Right cardiac atrium (tissue), 5 donors: ENCODE measurements around the gene CAV3. TPM values are rescaled to one million over a fixed set of nuclear protein-coding genes. Genes with fewer than 3 reads are reported as not detected.

Source experiments
- ATAC-seq, 2 donors: fragments of 200-7000 bp; cut with Tn5 transposase; one replicate each; pipeline versions ENCODE4 v1.8.0 to v1.9.1; 2020; ENCODE audit warnings: moderate library complexity in 2 of 2, mild to moderate bottlenecking in 1 of 2
- DNase-seq, 3 donors: peaks; one replicate each; pipeline ENCODE4 v3.0.0-alpha.2; 2020
- H3K27ac ChIP-seq: one replicate; pipeline ENCODE4 v1.5.1; 2013; ENCODE audit warnings: mild to moderate bottlenecking, low read length, control low read depth, moderate library complexity
- H3K27me3 ChIP-seq: one replicate; pipeline ENCODE4 v1.6.1; 2013; ENCODE audit not compliant: control insufficient read depth, insufficient read depth
- H3K4me1 ChIP-seq: one replicate; pipeline ENCODE4 v1.6.1; 2013; ENCODE audit warnings: low read length; ENCODE audit not compliant: control insufficient read depth, insufficient read depth
- H3K4me3 ChIP-seq: one replicate; pipeline ENCODE4 v1.5.1; 2013; ENCODE audit warnings: low read length, control low read depth
- H3K9me3 ChIP-seq: one replicate; pipeline ENCODE4 v1.6.1; 2013; ENCODE audit warnings: low read length; ENCODE audit not compliant: control insufficient read depth
- whole genome bisulfite sequencing: extraction: QIAGEN DNeasy Blood & Tissue Kit; methylation state at CpG from one replicate; pipeline ENCODE4 v1.1.7; 2013; 5-methylcytosine and 5-hydroxymethylcytosine counted together
- intact Hi-C, 4 donors: fragments of 100-400 bp; cut with DNase I; formaldehyde crosslinking; loops; one replicate each; pipeline versions ENCODE4 v1.11.0 to v1.14.0; 2022 to 2023
- polyA plus RNA-seq: library from polyadenylated mRNA; stranded (reverse); fragments of 200-250 nt; gene quantifications from one replicate; pipeline ENCODE4 v1.2.3, GENCODE V29; 2013
- total RNA-seq, 4 donors: library from RNA; stranded (reverse); fragmentation: NEBNext Ultra II Directional; extraction: Animal tissue kit (Norgen Biotek cat#: 25700); gene quantifications; one replicate each; pipeline ENCODE4 v1.2.1, GENCODE V29; 2021
- donor health status: healthy with polysubstance abuse.
- donor health status: DM: no; HTN: yes; CAD: no.
- donor health status: DM: no; HTN: no; CAD: no.
- donor health status: DM: no; HTN: yes; CAD: no; lungs with severe emphysema.
- donor health status: DM: yes; HTN: yes; CAD: no.

The CAV3 gene
- total and polyA plus RNA-seq, 5 donors: 18.8 to 27.7 (median 23.4) TPM

DNA sequence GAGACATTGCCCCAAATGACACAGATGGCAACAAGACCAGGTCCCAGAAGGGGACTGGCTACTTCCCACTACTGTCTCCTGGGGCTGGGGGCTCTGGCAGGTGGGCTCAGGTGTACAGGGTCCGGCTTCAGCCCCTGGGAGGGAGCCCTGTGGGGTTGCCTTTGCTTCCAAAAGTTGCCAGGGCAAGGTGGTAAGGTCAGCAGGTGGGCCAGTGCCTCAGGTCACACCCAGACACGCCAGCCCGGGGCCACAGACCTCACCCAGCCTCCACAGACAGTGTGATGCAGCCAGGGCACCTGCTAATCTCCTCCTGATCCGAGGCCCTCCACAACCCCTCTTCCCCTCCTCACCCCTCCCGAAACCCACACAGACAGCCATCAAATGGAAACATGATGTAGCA is 28.3 kb downstream of the CAV3 start:
- WGBS: 86% methylated on average over 5 of the region's 5 CpGs
- DNase-seq: no peak
- no peaks in the 10 kb centered on the region for H3K4me1 ChIP-seq
- H3K4me3 ChIP-seq: no peak overlapping the region
- no peak for ATAC-seq
- intact Hi-C loops: no loop called here
- H3K27ac ChIP-seq: no peak overlapping the region
- H3K9me3 ChIP-seq: no peaks in the 10 kb centered on the region
- no peaks in the 10 kb centered on the region for H3K27me3 ChIP-seq

DNA sequence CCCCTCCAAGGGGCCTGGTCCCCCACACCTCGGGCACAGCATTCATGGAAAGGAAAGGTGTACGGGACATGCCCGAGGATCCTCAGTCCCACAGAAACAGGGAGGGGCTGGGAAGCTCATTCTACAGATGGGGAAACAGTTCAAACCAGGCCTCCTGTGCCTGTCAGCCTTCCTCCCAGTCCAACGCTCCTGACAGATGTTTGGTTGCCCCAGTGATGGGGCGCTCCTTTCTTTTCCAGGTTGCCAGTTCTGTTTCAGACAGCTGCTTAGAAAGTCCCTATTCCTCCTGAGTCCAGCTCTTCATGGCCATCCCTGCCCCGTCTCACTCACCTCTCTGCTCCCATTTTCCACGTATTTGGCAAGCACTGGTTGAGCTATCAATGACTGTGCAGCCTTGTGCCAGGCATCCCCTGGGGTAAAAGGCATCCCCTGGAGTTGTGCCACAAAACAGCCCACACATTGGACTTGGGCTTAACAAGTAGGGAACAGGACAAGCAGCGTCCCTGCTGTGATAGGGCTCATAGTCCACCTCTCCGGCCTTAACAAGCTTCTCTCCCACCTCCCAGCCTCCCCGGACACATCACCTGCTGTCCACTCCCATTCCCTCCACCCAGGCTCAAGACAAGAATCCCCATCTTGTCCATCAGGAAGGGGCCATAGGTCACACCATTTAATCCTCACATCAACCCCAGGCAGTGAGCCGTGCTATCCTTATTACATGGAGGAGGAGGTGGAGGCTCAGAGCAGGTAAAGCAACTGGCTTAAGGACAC is 29.2 kb downstream of the CAV3 start:
- no peaks in the 10 kb centered on the region for H3K4me1 ChIP-seq
- intact Hi-C loops: no loop called here

DNA sequence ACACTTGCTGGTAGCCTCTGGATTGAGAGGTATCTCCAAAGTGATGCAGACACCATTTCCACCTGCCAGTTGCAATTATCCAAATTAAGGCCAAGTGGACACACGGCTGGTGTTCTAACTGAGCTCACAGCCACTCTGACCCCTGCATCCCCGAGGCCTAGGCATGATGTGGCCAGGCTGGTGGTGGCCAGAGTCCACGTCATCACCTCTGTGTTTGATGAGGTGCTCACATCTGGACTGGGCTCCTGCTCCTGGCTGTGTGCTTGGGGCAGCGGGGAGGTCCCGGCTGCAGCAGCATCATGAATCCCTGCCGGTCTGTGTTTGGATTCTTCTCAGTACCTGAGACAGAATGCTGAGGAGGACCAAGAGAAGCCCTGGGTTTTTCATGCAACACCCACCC is 30.9 kb downstream of the CAV3 start:
- Histone ChIP-seq H3K27ac (no peak overlapping the region), H3K4me1 (no peaks in the 10 kb centered on the region), H3K27me3 (no peaks in the 10 kb centered on the region), H3K9me3 (no peaks in the 10 kb centered on the region), H3K4me3 (no peak overlapping the region)
- ATAC-seq (no peak), DNase-seq (no peak)
- intact Hi-C loops: no loop called here
- WGBS: 88% methylated on average over 6 of the region's 6 CpGs

More for the DNA sequence above, 29.2 kb downstream of the CAV3 start:
- ATAC-seq (no peak), DNase-seq (no peak)
- Histone ChIP-seq H3K27ac (no peak overlapping the region), H3K27me3 (no peaks in the 10 kb centered on the region), H3K9me3 (no peaks in the 10 kb centered on the region), H3K4me3 (no peak overlapping the region)
- 88% methylated on average over 11 of the region's 11 CpGs for WGBS

DNA sequence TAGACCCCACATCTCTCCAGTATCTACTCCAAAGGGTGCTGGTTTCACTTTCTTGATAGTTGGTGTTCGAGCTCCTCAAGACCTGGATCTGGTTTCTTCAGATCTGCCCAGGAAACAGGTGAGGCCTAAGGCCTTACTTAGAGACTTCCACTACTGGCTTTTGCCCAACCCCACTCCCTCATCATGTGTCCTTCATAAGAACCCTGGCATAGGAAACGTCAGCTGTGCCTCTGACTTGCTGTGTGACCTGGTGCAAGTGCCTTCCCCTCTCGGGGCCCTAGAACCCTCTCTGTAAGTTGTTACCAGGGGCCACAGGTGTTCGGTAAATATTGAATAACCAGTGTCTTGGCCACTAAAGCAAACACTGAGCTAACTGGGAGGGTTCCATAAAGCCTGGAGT is 31.9 kb downstream of the CAV3 start:
- H3K27ac ChIP-seq: no peak overlapping the region
- no peaks in the 10 kb centered on the region for H3K9me3 ChIP-seq
- no peaks in the 10 kb centered on the region for H3K4me1 ChIP-seq
- H3K4me3 ChIP-seq: no peak overlapping the region
- DNase-seq: no peak
- 65% methylated on average over 4 of the region's 4 CpGs for WGBS
- no peak for ATAC-seq
- intact Hi-C loops: no loop called here
- H3K27me3 ChIP-seq: no peaks in the 10 kb centered on the region

DNA sequence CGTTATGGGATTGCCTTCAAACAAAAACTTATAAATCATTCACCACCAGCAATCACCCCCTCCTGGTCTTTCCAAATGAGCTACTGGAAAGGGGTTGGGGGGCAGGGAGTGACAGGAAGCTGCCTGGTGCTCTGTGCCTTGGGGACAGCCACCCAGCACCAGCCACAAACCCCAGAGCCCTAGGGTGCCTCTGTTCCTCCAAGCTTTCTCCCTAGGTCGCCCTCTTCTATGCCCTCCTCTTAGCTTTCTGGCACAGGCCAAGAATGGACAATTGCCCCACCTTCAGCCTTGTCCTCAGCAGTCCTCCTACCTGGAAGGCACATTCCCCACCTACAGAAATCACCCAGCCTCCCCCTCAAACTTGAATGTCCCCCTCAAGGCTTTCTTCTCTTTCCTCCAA is 32.5 kb downstream of the CAV3 start:
- intact Hi-C loops: no loop called here
- ATAC-seq: no peak
- no peak overlapping the region for H3K27ac ChIP-seq
- no peak overlapping the region for H3K4me3 ChIP-seq
- H3K27me3 ChIP-seq: no peaks in the 10 kb centered on the region
- 87% methylated on average over 2 of the region's 2 CpGs for WGBS
- no peaks in the 10 kb centered on the region for H3K9me3 ChIP-seq
- H3K4me1 ChIP-seq: no peaks in the 10 kb centered on the region
- no peak for DNase-seq

DNA sequence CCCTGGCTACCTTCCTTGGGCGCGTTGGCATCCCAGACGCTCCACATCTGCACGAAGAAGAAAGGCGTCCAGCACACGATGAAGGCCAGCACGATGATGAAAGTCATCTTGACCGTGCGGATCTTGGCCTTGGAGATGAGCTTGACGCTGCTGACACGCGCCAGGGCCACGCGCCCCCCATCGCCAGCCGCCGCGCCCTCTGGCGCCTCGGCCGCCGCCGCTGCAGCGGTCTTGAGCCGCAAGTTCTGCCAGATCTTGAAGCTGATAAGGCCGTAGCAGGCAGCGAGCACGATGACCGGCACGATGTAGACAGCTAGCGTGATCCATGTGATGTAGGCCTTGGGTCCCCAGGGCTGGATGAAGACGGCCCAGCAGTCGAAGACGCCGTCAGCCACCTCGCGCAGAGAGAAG is 33.7 kb downstream of the CAV3 start:
- H3K27me3 ChIP-seq: no peaks in the 10 kb centered on the region
- ATAC-seq: no peak
- 43% methylated on average over 37 of the region's 37 CpGs for WGBS
- DNase-seq: no peak
- no peak overlapping the region for H3K4me3 ChIP-seq
- intact Hi-C loops: no loop called here
- H3K27ac ChIP-seq: no peak overlapping the region
- no peaks in the 10 kb centered on the region for H3K4me1 ChIP-seq
- no peaks in the 10 kb centered on the region for H3K9me3 ChIP-seq

DNA sequence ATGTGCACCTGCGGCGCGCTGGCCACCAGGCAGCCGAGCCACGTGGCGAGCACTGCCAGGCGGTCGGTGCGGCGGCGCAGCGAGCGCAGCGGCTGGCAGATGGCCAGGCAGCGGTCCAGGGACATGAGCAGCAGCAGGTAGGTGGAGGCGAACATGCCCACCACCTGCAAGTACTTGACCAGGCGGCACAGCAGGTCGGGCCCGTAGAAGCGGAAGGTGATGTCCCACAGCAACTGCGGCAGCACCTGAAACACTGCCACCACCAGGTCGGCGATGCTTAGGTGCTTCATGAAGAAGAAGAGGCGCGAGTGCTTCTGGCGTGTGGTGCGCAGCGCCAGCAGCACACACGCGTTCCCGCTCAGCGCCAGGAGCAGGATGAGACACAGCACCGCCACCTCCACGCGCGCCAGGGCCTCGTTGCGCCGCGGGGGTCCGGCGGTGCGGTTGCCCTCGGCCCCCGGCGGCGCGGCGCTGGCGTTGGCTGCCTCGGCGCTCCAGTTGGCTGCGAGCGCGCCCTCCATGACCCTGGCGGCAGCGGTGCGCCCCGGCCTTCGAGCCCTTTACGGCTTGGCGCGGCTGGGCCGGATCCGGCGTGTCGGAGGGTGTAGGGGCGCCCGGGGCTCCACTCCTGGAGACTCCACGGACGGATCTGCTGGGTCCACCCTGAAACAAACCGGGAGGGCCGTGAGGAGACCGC is 34.2 kb downstream of the CAV3 start:
- Histone ChIP-seq H3K27me3 (no peaks in the 10 kb centered on the region), H3K27ac (no peak overlapping the region), H3K9me3 (no peaks in the 10 kb centered on the region), H3K4me1 (no peaks in the 10 kb centered on the region), H3K4me3 (no peak overlapping the region)
- DNase-seq (no peak), ATAC-seq (peak in 1 of 2 donors; percentile 11)
- intact Hi-C loops: no loop called here
- 2% methylated on average over 74 of the region's 74 CpGs for WGBS

DNA sequence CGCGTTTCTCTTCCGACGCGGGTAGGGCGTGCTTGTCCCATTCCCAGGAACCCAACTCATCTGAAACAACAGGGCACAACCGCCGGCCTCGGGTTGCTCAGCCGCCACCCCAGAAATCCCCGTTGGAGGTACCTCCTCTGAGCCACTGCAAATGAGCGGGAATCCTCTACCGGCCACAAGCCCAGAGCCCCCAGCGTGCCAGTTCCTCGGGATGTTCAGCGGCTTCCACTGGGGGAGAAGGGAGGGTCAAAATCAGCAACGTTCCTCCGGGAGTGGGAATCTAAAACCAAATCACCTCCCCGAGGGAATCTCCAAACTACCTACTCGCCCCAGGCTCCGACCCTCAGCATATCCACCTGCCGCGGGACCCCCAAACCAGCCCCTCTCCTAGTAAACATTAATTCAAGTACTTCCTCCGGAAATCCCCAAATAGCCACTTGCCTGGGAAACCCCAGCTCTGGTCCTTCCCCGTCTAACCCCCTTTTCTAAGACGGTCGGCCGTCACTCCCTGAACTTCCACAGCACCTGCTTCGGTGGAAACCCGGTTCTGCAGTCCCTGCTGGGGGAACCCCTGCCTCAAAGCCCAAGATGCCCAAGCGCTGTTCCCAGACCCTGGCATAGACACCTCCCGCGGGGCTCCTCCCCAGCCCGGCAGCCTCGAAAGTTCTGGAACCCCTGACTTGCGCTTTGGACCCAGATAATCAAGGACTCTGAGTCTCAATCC is 34.9 kb downstream of the CAV3 start:
- Histone ChIP-seq H3K4me1 (no peaks in the 10 kb centered on the region), H3K27ac (no peak overlapping the region), H3K4me3 (no peak overlapping the region), H3K9me3 (no peaks in the 10 kb centered on the region), H3K27me3 (no peaks in the 10 kb centered on the region)
- intact Hi-C loops: no loop called here
- 11% methylated on average over 36 of the region's 36 CpGs for WGBS
- DNase-seq: no peak
- ATAC-seq: peak in 1 of 2 donors; percentile 8

DNA sequence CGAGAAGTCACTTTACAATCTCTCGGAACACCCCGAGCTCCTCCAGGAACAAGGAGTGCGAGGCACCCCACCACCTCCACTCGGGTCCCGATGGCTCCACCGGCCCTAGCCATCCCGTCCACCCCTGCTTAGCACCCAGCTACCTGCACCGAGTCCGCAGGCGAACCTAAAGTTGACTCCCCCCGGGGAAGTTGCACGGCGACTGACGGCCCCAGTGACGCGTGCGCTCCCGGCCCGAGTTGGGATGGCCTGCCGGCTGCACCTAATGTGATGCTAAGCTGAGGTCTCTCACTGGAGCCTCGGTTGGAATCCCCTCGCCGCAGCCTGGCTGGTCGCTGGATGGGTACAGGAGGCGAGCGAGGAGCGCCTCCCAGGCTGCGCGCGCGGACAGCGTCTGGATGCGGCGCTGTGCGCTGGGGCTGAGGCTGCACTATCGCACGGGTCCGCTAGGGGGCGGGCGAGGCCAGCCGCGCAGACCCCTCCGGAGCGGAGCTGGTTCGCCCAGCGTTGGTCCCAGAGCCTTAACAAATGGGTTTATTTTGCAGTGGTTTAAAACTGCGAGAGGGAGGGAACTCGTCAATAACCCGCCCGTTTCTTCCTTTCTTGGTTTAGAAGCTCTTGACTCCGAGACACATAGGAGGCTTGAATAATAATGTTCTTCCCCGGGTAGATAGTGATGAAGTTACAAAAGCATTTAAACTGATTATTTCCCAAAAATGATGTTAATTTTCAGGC is 35.7 kb downstream of the CAV3 start, which contains the start of gene OXTR:
OXTR (minus strand) TSS at position 526 of the 735 bp plus-strand sequence. CDS start 1,426 bp downstream, outside the sequence.
- intact Hi-C loops: no loop called here
- H3K4me3 ChIP-seq: peak within 1 kb of the TSS; percentile 6
- H3K9me3 ChIP-seq: no peaks in the 10 kb centered on the region
- no peaks in the 10 kb centered on the region for H3K27me3 ChIP-seq
- ATAC-seq (peak; percentile 91 to 95), DNase-seq (peak; percentile 51 to 84 (median 75))
- 4% methylated on average over 53 of the region's 53 CpGs for WGBS
- no peak within 1 kb of the TSS for H3K27ac ChIP-seq
- H3K4me1 ChIP-seq: no peaks in the 10 kb centered on the region

DNA sequence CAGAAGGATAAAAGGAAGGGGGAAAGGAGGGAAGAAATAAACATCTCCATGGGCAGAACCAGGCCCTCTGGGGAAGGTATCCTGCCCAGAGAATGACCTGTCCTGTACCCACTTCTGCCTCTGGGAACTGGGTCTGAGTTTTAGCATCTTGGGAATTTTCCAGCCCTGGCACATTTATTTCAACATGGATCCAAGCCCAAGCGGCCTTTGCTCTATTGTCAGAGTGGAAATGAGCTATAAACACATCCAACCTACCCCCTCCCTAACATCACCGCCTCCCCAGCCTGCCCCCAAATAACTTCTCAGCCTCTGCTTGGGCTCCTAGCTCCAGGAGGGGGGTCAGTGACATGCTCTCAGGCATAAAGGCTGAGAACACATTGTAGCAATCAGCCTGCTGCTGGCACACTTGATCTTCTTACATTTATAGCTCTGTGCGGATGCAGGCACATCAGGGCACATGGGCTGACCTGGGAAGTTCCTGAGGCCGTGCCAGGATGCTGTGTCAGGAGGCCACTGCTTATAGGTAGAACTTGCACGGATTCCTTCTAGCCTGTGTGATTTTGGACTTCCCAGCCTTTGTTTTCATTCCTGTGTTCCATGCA is 40.4 kb downstream of the CAV3 start:
- Histone ChIP-seq H3K27me3 (no peaks in the 10 kb centered on the region), H3K4me3 (no peak overlapping the region), H3K27ac (no peak overlapping the region), H3K9me3 (no peaks in the 10 kb centered on the region), H3K4me1 (no peaks in the 10 kb centered on the region)
- WGBS: 80% methylated on average over 5 of the region's 5 CpGs
- DNase-seq (no peak), ATAC-seq (peak in 1 of 2 donors; percentile 34)
- intact Hi-C loops: no loop called here
